Brain microvascular endothelial cell (primary cell): ENCODE measurements around the gene KCNQ1.
A peak's percentile ranks its signal among the peaks of the same experiment; 100 is the strongest.

Source experiments
- DNase-seq: peaks from one replicate; pipeline ENCODE4 v3.0.0-alpha.2; 2020
- H3K27ac ChIP-seq: fragments of 250-450 bp; sonication (Bioruptor Pico); 2 replicates; pipeline ENCODE4 v1.5.1; 2020; ENCODE audit warnings: mild to moderate bottlenecking, moderate library complexity
- H3K27me3 ChIP-seq: fragments of 250-450 bp; sonication (Bioruptor Pico); replicated peaks from 2 replicates; pipeline ENCODE4 v1.5.1; 2020; ENCODE audit warnings: mild to moderate bottlenecking
- H3K36me3 ChIP-seq: fragments of 250-450 bp; sonication (Bioruptor Pico); replicated peaks from 2 replicates; pipeline ENCODE4 v1.5.1; 2020; ENCODE audit warnings: mild to moderate bottlenecking
- H3K4me3 ChIP-seq: 2 replicates; pipeline ENCODE4 v1.5.1; 2011; ENCODE audit warnings: low read depth, mild to moderate bottlenecking, control low read depth, low read length, moderate library complexity
- CTCF ChIP-seq: IDR thresholded peaks from 2 replicates; pipeline ENCODE4 v1.5.1; 2011; ENCODE audit warnings: low read depth, mild to moderate bottlenecking, moderate library complexity, low read length, control low read depth, inconsistent platforms; ENCODE audit errors: missing control alignments
- in situ Hi-C: cut with HindIII; loops from 2 replicates; pipeline ENCODE4 v1.10.0; 2017; ENCODE audit warnings: low sequenced_read_pairs, low pct_ligation_motif_present

Gene KCNQ1

GRCh38 chr11:2398664-2399355 is 46.0 kb upstream of the KCNQ1 start:
- in situ Hi-C loops, result no loop called here
- Histone ChIP-seq H3K27me3 (no peaks in the 10 kb centered on the region), H3K36me3 (peaks cover 50% of the 10 kb centered on the region), H3K27ac (peak overlapping the region; percentile 91), H3K4me3 (no peak overlapping the region)
- TF ChIP-seq CTCF, result no peak
- DNase-seq, result no peak

GRCh38 chr11:2399488-2400068 is 45.2 kb upstream of the KCNQ1 start:
- Histone ChIP-seq H3K36me3 (peaks cover 44% of the 10 kb centered on the region), H3K27ac (peak overlapping the region; percentile 91), H3K4me3 (peak overlapping the region; percentile 80), H3K27me3 (no peaks in the 10 kb centered on the region)
- in situ Hi-C loops, result no loop called here
- peak; percentile 4 for TF ChIP-seq CTCF
- no peak for DNase-seq

- in situ Hi-C loops, result no loop called here
- Histone ChIP-seq H3K4me3 (peak within 1 kb of the TSS; percentile 98), H3K36me3 (peaks cover 39% of the 10 kb centered on the region), H3K27me3 (no peaks in the 10 kb centered on the region), H3K27ac (peak within 1 kb of the TSS; percentile 91)
- peak; percentile 99 for TF ChIP-seq CTCF
- peak; percentile 99 for DNase-seq
Observed at GRCh38 chr11:2400069-2400761, 44.6 kb upstream of the KCNQ1 start, which contains the start of gene TSSC4. TSSC4 (plus strand) TSS chr11:2400750; CDS start chr11:2402634, 1,884 bp downstream.

GRCh38 chr11:2400762-2401435 is 43.9 kb upstream of the KCNQ1 start:
- in situ Hi-C loops, result no loop called here
- H3K36me3 ChIP-seq, result peaks cover 33% of the 10 kb centered on the region
- no peak for TF ChIP-seq CTCF

GRCh38 chr11:2401436-2401984 is 43.3 kb upstream of the KCNQ1 start:
- Histone ChIP-seq H3K36me3 (peaks cover 27% of the 10 kb centered on the region), H3K27me3 (no peaks in the 10 kb centered on the region), H3K4me3 (peak overlapping the region; percentile 98), H3K27ac (peak overlapping the region; percentile 74)
- no peak for DNase-seq
- in situ Hi-C loops, result no loop called here
- TF ChIP-seq CTCF, result no peak

More at GRCh38 chr11:2400762-2401435, 43.9 kb upstream of the KCNQ1 start:
- Histone ChIP-seq H3K27ac (peak overlapping the region; percentile 74), H3K27me3 (no peaks in the 10 kb centered on the region), H3K4me3 (peak overlapping the region; percentile 98)
- DNase-seq, result no peak
